Hippocampal formation (tissue), 2 donors: Measurements from ENCODE around the gene GRK2.
A peak's percentile ranks its signal among the peaks of the same experiment; 100 is the strongest.

Source experiments
- DNase-seq, 2 donors: peaks; one replicate each; lab custom pipeline; 2025; lab: John Stamatoyannopoulos, UW

The GRK2 gene

GRCh38 chr11:67282155-67282875 lies 16.0 kb downstream of the GRK2 start:
- DNase-seq = no peak

- no peak for DNase-seq
Measured at GRCh38 chr11:67282876-67283371, 16.7 kb downstream of the GRK2 start.

GRCh38 chr11:67283481-67283963 lies 17.2 kb downstream of the GRK2 start:
- DNase-seq = no peak

GRCh38 chr11:67284811-67285540 lies 18.7 kb downstream of the GRK2 start:
- no peak for DNase-seq

GRCh38 chr11:67285541-67286498 lies 19.5 kb downstream of the GRK2 start:
- DNase-seq = no peak

GRCh38 chr11:67286621-67287333 lies 20.5 kb downstream of the GRK2 start:
- DNase-seq = peak in 1 of 2 donors; percentile 62

GRCh38 chr11:67287355-67288197 lies 21.3 kb downstream of the GRK2 start:
- no peak for DNase-seq

- DNase-seq = no peak
Measured at GRCh38 chr11:67288198-67288451, 21.9 kb downstream of the GRK2 start.

GRCh38 chr11:67288452-67289225 lies 22.4 kb downstream of the GRK2 start:
- peak; percentile 77 to 81 for DNase-seq

GRCh38 chr11:67289226-67289650 lies 23.0 kb downstream of the GRK2 start, which contains the start of gene ANKRD13D:
TSS of gene ANKRD13D (plus strand) at chr11:67289303. CDS start at chr11:67289461, 158 bp downstream.
- DNase-seq = peak in 1 of 2 donors; percentile 77

- no peak for DNase-seq
Measured at GRCh38 chr11:67289651-67290479, 23.6 kb downstream of the GRK2 start.

GRCh38 chr11:67290801-67291200 lies 24.5 kb downstream of the GRK2 start:
- no peak for DNase-seq

GRCh38 chr11:67291481-67292381 lies 25.5 kb downstream of the GRK2 start:
- no peak for DNase-seq

- DNase-seq = no peak
Measured at GRCh38 chr11:67292671-67293070, 26.4 kb downstream of the GRK2 start.

- no peak for DNase-seq
Measured at GRCh38 chr11:67293090-67293489, 26.8 kb downstream of the GRK2 start.

- DNase-seq = no peak
Measured at GRCh38 chr11:67295846-67296245, 29.6 kb downstream of the GRK2 start.

- DNase-seq = no peak
Measured at GRCh38 chr11:67298786-67299185, 32.5 kb downstream of the GRK2 start.
